H1 (cell line): Measurements from ENCODE around the gene CDH26. TPM values are rescaled to one million over a fixed set of nuclear protein-coding genes. Genes with fewer than 3 reads are reported as not detected.

Experiments used
- CTCF ChIA-PET: fragments of 300-600 bp; sonication (Branson Sonifier 250); formaldehyde crosslinking; loops from one replicate; lab custom pipeline; 2021; ENCODE audit not compliant: partially characterized antibody; lab: Charles Lee
- POLR2A ChIA-PET: fragments of 300-600 bp; sonication (Branson Sonifier 250); formaldehyde crosslinking; loops from one replicate; lab custom pipeline; 2021; ENCODE audit warnings: inconsistent platforms; ENCODE audit not compliant: partially characterized antibody; lab: Charles Lee
- DNase-seq, 2 experiments: peaks; one replicate each; pipeline versions ENCODE4 v3.0.0 to v3.0.0-alpha.2; 2010 to 2022; ENCODE audit warnings: low spot score in 2 of 2, low read depth in 1 of 2, mixed read lengths in 1 of 2
- FAIRE-seq: peaks from 2 replicates; lab custom pipeline; 2011; peaks lifted over from hg19 to GRCh38; lab: Jason Lieb, UNC
- H2AFZ ChIP-seq: 2 replicates; pipeline ENCODE4 v1.8.1; 2012; ENCODE audit warnings: low read length, inconsistent platforms
- H2AK5ac ChIP-seq: 2 replicates; pipeline ENCODE4 v1.6.1; 2013; ENCODE audit warnings: low read depth, low read length
- H2BK120ac ChIP-seq: replicated peaks from 2 replicates; pipeline ENCODE3; 2013; ENCODE audit warnings: low read depth, low read length, inconsistent platforms
- H2BK12ac ChIP-seq: 2 replicates; pipeline ENCODE4 v1.6.1; 2013; ENCODE audit warnings: low read depth, low read length
- H2BK15ac ChIP-seq: 2 replicates; pipeline ENCODE4 v1.6.1; 2013; ENCODE audit warnings: low read length
- H2BK20ac ChIP-seq: 2 replicates; pipeline ENCODE4 v1.6.1; 2013; ENCODE audit warnings: low read length
- H2BK5ac ChIP-seq: 2 replicates; pipeline ENCODE4 v1.6.1; 2013; ENCODE audit warnings: low read depth, low read length
- H3K14ac ChIP-seq: 2 replicates; pipeline ENCODE4 v1.6.1; 2013; ENCODE audit warnings: inconsistent platforms; ENCODE audit not compliant: insufficient read length
- H3K18ac ChIP-seq: 2 replicates; pipeline ENCODE4 v1.6.1; 2013; ENCODE audit warnings: low read length; ENCODE audit errors: extremely low read depth
- H3K23ac ChIP-seq: 2 replicates; pipeline ENCODE4 v1.6.1; 2013; ENCODE audit warnings: inconsistent platforms; ENCODE audit not compliant: insufficient read length
- H3K23me2 ChIP-seq: 2 replicates; pipeline ENCODE4 v1.6.1; 2013; ENCODE audit warnings: low read depth, low read length
- H3K27ac ChIP-seq: 2 replicates; pipeline ENCODE4 v1.6.1; 2011; ENCODE audit warnings: low read depth, low read length, inconsistent platforms
- H3K27me3 ChIP-seq, 4 experiments: replicated peaks in 1 of 4; 1 replicate in 1 of 4; 2 replicates in 3 of 4; pipeline versions ENCODE4 v1.6.1 to v1.8.1; 2011 to 2013; ENCODE audit warnings: low read length in 3 of 4, mild to moderate bottlenecking in 3 of 4, inconsistent platforms in 2 of 4, mixed read lengths in 2 of 4, moderate library complexity in 1 of 4; ENCODE audit not compliant: control insufficient read depth in 3 of 4, insufficient read depth in 3 of 4; ENCODE audit errors: extremely low read depth in 1 of 4
- H3K36me3 ChIP-seq, 4 experiments: 2 replicates each; pipeline versions ENCODE4 v1.6.1 to v1.8.1; 2011 to 2013; ENCODE audit warnings: mild to moderate bottlenecking in 4 of 4, low read length in 3 of 4, moderate library complexity in 2 of 4, control low read depth in 1 of 4, inconsistent platforms in 1 of 4; ENCODE audit not compliant: insufficient read depth in 4 of 4, control insufficient read depth in 2 of 4
- H3K4ac ChIP-seq: replicated peaks from 2 replicates; pipeline ENCODE3; 2013; ENCODE audit warnings: low read length, low read depth, mixed read lengths, inconsistent platforms; ENCODE audit not compliant: insufficient read length
- H3K4me1 ChIP-seq, 4 experiments: replicated peaks in 1 of 4; 1 replicate in 1 of 4; 2 replicates in 3 of 4; pipeline versions ENCODE4 v1.6.1 to v1.8.1; 2011 to 2013; ENCODE audit warnings: low read length in 3 of 4, inconsistent platforms in 2 of 4, mixed read lengths in 1 of 4; ENCODE audit not compliant: insufficient read depth in 4 of 4, control insufficient read depth in 3 of 4
- H3K4me2 ChIP-seq, 2 experiments: 2 replicates each; pipeline versions ENCODE4 v1.6.1 to v1.8.1; 2011 to 2013; ENCODE audit warnings: low read depth in 2 of 2, low read length in 2 of 2, control low read depth in 1 of 2, inconsistent platforms in 1 of 2, mild to moderate bottlenecking in 1 of 2; ENCODE audit not compliant: insufficient read depth in 1 of 2
- H3K4me3 ChIP-seq, 4 experiments: fragments of 200-600, 300-600 bp in 1 of 4; sonication (generic), shearing (Covaris generic), sonication (Bioruptor Twin) in 1 of 4; 2 replicates each; pipeline versions ENCODE4 v1.5.1 to v1.8.1; 2011 to 2016; ENCODE audit warnings: low read length in 4 of 4, low read depth in 3 of 4, control low read depth in 2 of 4, inconsistent platforms in 2 of 4, mild to moderate bottlenecking in 2 of 4, mixed read lengths in 1 of 4, moderate library complexity in 1 of 4; ENCODE audit not compliant: insufficient read depth in 2 of 4; ENCODE audit errors: extremely low read depth in 1 of 4
- H3K56ac ChIP-seq: replicated peaks from 2 replicates; pipeline ENCODE3; 2013; ENCODE audit warnings: low read depth, mild to moderate bottlenecking, mixed read lengths, low read length, inconsistent platforms; ENCODE audit not compliant: insufficient read length
- H3K79me1 ChIP-seq: 2 replicates; pipeline ENCODE4 v1.6.1; 2013; ENCODE audit warnings: low read depth, low read length, control low read depth
- H3K79me2 ChIP-seq, 2 experiments: 2 replicates each; pipeline versions ENCODE4 v1.6.1 to v1.8.1; 2012 to 2013; ENCODE audit warnings: low read length in 2 of 2, mild to moderate bottlenecking in 2 of 2, inconsistent platforms in 1 of 2; ENCODE audit not compliant: insufficient read depth in 2 of 2, control insufficient read depth in 1 of 2
- H3K9ac ChIP-seq, 4 experiments: replicated peaks in 1 of 4; 1 replicate in 1 of 4; 2 replicates in 3 of 4; pipeline versions ENCODE4 v1.6.1 to v1.8.1; 2011 to 2013; ENCODE audit warnings: low read depth in 3 of 4, low read length in 3 of 4, control low read depth in 2 of 4, mild to moderate bottlenecking in 2 of 4, moderate library complexity in 2 of 4, inconsistent platforms in 1 of 4; ENCODE audit errors: extremely low read depth in 1 of 4
- H3K9me3 ChIP-seq, 2 experiments: 2 replicates each; pipeline versions ENCODE4 v1.6.1 to v1.8.1; 2012 to 2013; ENCODE audit warnings: mild to moderate bottlenecking in 2 of 2, moderate library complexity in 2 of 2, control low read depth in 1 of 2, inconsistent platforms in 1 of 2, low read depth in 1 of 2, low read length in 1 of 2, mixed read lengths in 1 of 2; ENCODE audit not compliant: insufficient read depth in 2 of 2
- H4K20me1 ChIP-seq, 2 experiments: replicated peaks in 1 of 2; 2 replicates each; pipeline versions ENCODE3 to v1.8.1; 2011 to 2013; ENCODE audit warnings: inconsistent platforms in 2 of 2, low read length in 2 of 2, mild to moderate bottlenecking in 1 of 2; ENCODE audit not compliant: insufficient read depth in 2 of 2, control insufficient read depth in 1 of 2
- H4K5ac ChIP-seq: 2 replicates; pipeline ENCODE4 v1.6.1; 2013; ENCODE audit warnings: low read length, low read depth, mixed read lengths, inconsistent platforms; ENCODE audit not compliant: insufficient read length
- H4K8ac ChIP-seq: 2 replicates; pipeline ENCODE4 v1.8.0; 2013; ENCODE audit warnings: mild to moderate bottlenecking, moderate library complexity, low read length, inconsistent platforms; ENCODE audit not compliant: insufficient read depth; ENCODE audit errors: extremely low read depth
- H4K91ac ChIP-seq: replicated peaks from 2 replicates; pipeline ENCODE3; 2013; ENCODE audit warnings: low read length, mixed read lengths, inconsistent platforms; ENCODE audit not compliant: insufficient read length
- BCL11A ChIP-seq, 2 experiments: IDR thresholded peaks; one replicate each; pipeline ENCODE4 v1.6.1; 2011; ENCODE audit warnings: low read depth in 2 of 2, low read length in 2 of 2, mild to moderate bottlenecking in 2 of 2
- CBX8 ChIP-seq: fragments of 300-800, 300-1000 bp; sonication (generic); IDR thresholded peaks from 2 replicates; pipeline ENCODE4 v1.7.1; 2016; ENCODE audit warnings: low read depth, low read length, borderline replicate concordance
- EZH2 ChIP-seq: fragments of 200-600 bp; sonication (generic); IDR thresholded peaks from 2 replicates; pipeline ENCODE4 v1.7.1; 2012; ENCODE audit warnings: low read depth, mild to moderate bottlenecking, moderate library complexity, low read length, inconsistent platforms; ENCODE audit not compliant: severe bottlenecking
- JUN ChIP-seq: IDR thresholded peaks from 2 replicates; pipeline ENCODE4 v1.6.1; 2011; ENCODE audit warnings: low read depth, mild to moderate bottlenecking, improper control_type of control experiment, low read length
- JUND ChIP-seq: IDR thresholded peaks from 2 replicates; pipeline ENCODE4 v1.6.1; 2011; ENCODE audit warnings: mild to moderate bottlenecking, improper control_type of control experiment, low read length
- KDM4A ChIP-seq: IDR thresholded peaks from one replicate; pipeline ENCODE4 v1.7.1; 2012; ENCODE audit warnings: low read depth, mild to moderate bottlenecking, moderate library complexity, low read length, inconsistent platforms; ENCODE audit not compliant: severe bottlenecking
- NANOG ChIP-seq: IDR thresholded peaks from 2 replicates; pipeline ENCODE4 v1.6.1; 2011; ENCODE audit warnings: low read length, low read depth, mild to moderate bottlenecking, inconsistent platforms; ENCODE audit not compliant: insufficient read depth, poor library complexity, severe bottlenecking
- PHF8 ChIP-seq: fragments of 200-600 bp; sonication (generic); conservative IDR thresholded peaks from 2 replicates; pipeline ENCODE4 v1.7.1; 2012; ENCODE audit warnings: low read depth, mild to moderate bottlenecking, inconsistent platforms, low read length, moderate library complexity
- POLR2A ChIP-seq, 2 experiments: IDR thresholded peaks; 1 replicate in 1 of 2; 2 replicates in 1 of 2; pipeline ENCODE4 v1.6.1; 2011; ENCODE audit warnings: low read depth in 2 of 2, low read length in 2 of 2, mild to moderate bottlenecking in 2 of 2; ENCODE audit errors: control extremely low read depth in 1 of 2
- POU5F1 ChIP-seq: IDR thresholded peaks from 2 replicates; pipeline ENCODE4 v1.6.1; 2011; ENCODE audit warnings: low read depth, mild to moderate bottlenecking, low read length, moderate library complexity
- SAP30 ChIP-seq: fragments of 300-600 bp; sonication (generic); IDR thresholded peaks from 2 replicates; pipeline ENCODE4 v1.7.1; 2012; ENCODE audit warnings: low read length, moderate library complexity, mild to moderate bottlenecking, inconsistent platforms; ENCODE audit not compliant: insufficient read depth, insufficient replicate concordance
- SIN3A ChIP-seq, 2 experiments: IDR thresholded peaks in 1 of 2; conservative IDR thresholded peaks in 1 of 2; 2 replicates each; pipeline ENCODE4 v1.6.1; 2011 to 2012; ENCODE audit warnings: low read length in 2 of 2, improper control_type of control experiment in 1 of 2, low read depth in 1 of 2, mild to moderate bottlenecking in 1 of 2
- YY1 ChIP-seq: IDR thresholded peaks from 2 replicates; pipeline ENCODE4 v1.6.1; 2011; ENCODE audit warnings: low read depth, mild to moderate bottlenecking, low read length
- ZNF274 ChIP-seq: IDR thresholded peaks from 2 replicates; pipeline ENCODE4 v1.7.0; 2012; ENCODE audit warnings: low read length, borderline replicate concordance; ENCODE audit errors: extremely low read depth
- WGBS, 2 experiments: shearing (Covaris generic) in 1 of 2; methylation state at CpG; one replicate each; pipeline versions ENCODE4 v1.1.6 to v1.1.7; 2013 to 2015; ENCODE audit warnings: low lambda C conversion rate in 2 of 2, mixed read lengths in 2 of 2, inconsistent platforms in 1 of 2, low coverage in 1 of 2, missing lambda C conversion rate in 1 of 2; ENCODE audit not compliant: insufficient replicate concordance in 2 of 2, insufficient coverage in 1 of 2, insufficient read length in 1 of 2; ENCODE audit errors: extremely low coverage in 1 of 2, missing lambda C conversion rate in 1 of 2; 5-methylcytosine and 5-hydroxymethylcytosine counted together
- polyA plus RNA-seq, 7 experiments: library from polyadenylated mRNA; depleted of rRNA in 3 of 7; stranded (reverse) in 5 of 7; unstranded in 2 of 7; fragments of >200 nt in 5 of 7; fragments of 200-250 nt in 2 of 7; gene quantifications; 1 replicate in 5 of 7; 2 replicates in 1 of 7; 4 replicates in 1 of 7; pipeline versions ENCODE4 v1.2.1 to v1.2.3, GENCODE V29; 2011 to 2013; ENCODE audit warnings: missing spikeins in 2 of 7, mixed read lengths in 2 of 7
- total RNA-seq: library from RNA; stranded (reverse); fragmentation: NEBNext Ultra II Directional; extraction: Animal tissue kit (Norgen Biotek cat#: 25700); gene quantifications from 2 replicates; pipeline ENCODE4 v1.2.1, GENCODE V29; 2021

Gene CDH26
- total and polyA plus RNA-seq, 2 of the 8 experiments (the other 6 are each of a cell fraction or from before 2014, with no cell fraction given): 1.5 to 1.7 TPM

GRCh38 chr20:60030471-60030870, 72.2 kb downstream of the CDH26 start:
- Histone ChIP-seq H2BK120ac (no peak overlapping the region), H3K27ac (no peak overlapping the region), H3K4me2 (no peak overlapping the region), H4K8ac (no peak overlapping the region), H4K5ac (no peak overlapping the region), H4K91ac (no peak overlapping the region), H3K56ac (no peak overlapping the region), H3K79me2 (no peaks in the 10 kb centered on the region), H2AK5ac (no peak overlapping the region), H3K4ac (no peak overlapping the region), H3K9ac (no peak overlapping the region), H3K18ac (no peak overlapping the region), H3K4me3 (no peak overlapping the region), H3K27me3 (peaks cover 0 to 4% (median 0%) of the 10 kb centered on the region in 4 experiments; a peak in 1 of 7 replicates), H3K79me1 (no peaks in the 10 kb centered on the region), H3K23me2 (no peaks in the 10 kb centered on the region), H2BK5ac (no peak overlapping the region), H3K36me3 (no peaks in the 10 kb centered on the region), H2BK15ac (no peak overlapping the region), H3K14ac (no peak overlapping the region), H3K23ac (no peak overlapping the region), H3K4me1 (no peaks in the 10 kb centered on the region), H2BK12ac (no peak overlapping the region), H2BK20ac (no peak overlapping the region), H2AFZ (no peak overlapping the region), H4K20me1 (no peaks in the 10 kb centered on the region), H3K9me3 (no peaks in the 10 kb centered on the region)
- WGBS, 2 experiments: 83% methylated on average over 1 of the region's 1 CpG; no CpG with 5 or more reads in 1 of the 2 experiments
- FAIRE-seq (no peak), DNase-seq (no peak)
- POLR2A ChIA-PET: no interaction called here
- CTCF ChIA-PET: no interaction called here
- TF ChIP-seq BCL11A (IDR thresholded peaks at IDR 0.05; ENCODE audit: low read depth in 2 of 2, low read length in 2 of 2): no peak
- no peak for TF ChIP-seq ZNF274
- TF ChIP-seq PHF8: no peak
- no peak for TF ChIP-seq SIN3A (conservative IDR thresholded peaks at IDR 0.05 in 1 of 2, IDR thresholded peaks at IDR 0.05 in 1 of 2; ENCODE audit: low read depth in 1 of 2, low read length in 2 of 2)
- TF ChIP-seq SAP30: no peak
- TF ChIP-seq CBX8: no peak
- TF ChIP-seq POLR2A (IDR thresholded peaks at IDR 0.05; ENCODE audit: control extremely low read depth in 1 of 2, low read depth in 2 of 2, low read length in 2 of 2): no peak
- TF ChIP-seq YY1: no peak
- no peak for TF ChIP-seq EZH2
- no peak for TF ChIP-seq NANOG
- no peak for TF ChIP-seq JUN
- TF ChIP-seq KDM4A: no peak
- no peak for TF ChIP-seq JUND
- no peak for TF ChIP-seq POU5F1
